Fibroblast of villous mesenchyme (primary cell): ENCODE results near the gene C1orf74. TPM values are rescaled to one million over a fixed set of nuclear protein-coding genes. Genes with fewer than 3 reads are reported as not detected.

Experiments
- DNase-seq: peaks from one replicate; pipeline ENCODE4 v3.0.0-alpha.2; 2010; ENCODE audit warnings: low read depth
- H3K4me3 ChIP-seq: 2 replicates; pipeline ENCODE4 v1.5.1; 2011; ENCODE audit warnings: low read depth, mild to moderate bottlenecking, low read length
- total RNA-seq: library from RNA; depleted of rRNA; stranded (reverse); fragments of >200 nt; gene quantifications from 2 replicates; pipeline ENCODE4 v1.2.3, GENCODE V29; 2012
- TF ChIP-seq, protein P1 (sequence below): IDR thresholded peaks from 2 replicates; pipeline ENCODE4 v1.5.1; 2012; ENCODE audit warnings: low read depth, mild to moderate bottlenecking, low read length; ENCODE audit not compliant: insufficient read depth

C1orf74 gene
- total RNA-seq, 1 donor, result 3.0 TPM

DNA sequence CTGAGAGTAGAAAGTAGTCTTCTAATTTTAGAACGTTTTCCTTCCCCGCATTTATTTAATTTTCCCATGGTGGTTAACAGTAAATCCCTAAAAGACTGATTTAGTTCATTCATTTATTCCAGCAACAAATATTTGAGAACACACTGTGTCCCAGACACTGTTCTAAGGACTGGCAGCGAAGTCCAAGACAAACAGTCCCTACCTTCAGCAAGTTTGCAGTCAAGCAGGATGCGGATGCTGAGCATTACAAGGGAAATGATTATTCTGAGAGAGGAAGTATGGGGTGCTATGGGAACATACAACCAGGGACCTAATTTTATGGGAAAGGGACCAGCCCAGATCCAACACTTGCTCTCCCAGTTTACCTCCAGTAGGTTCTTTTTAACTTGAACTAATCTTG is 1.2 kb upstream of the C1orf74 start:
- H3K4me3 ChIP-seq, result no peak overlapping the region
- DNase-seq, result no peak
- TF ChIP-seq, protein P1, sequence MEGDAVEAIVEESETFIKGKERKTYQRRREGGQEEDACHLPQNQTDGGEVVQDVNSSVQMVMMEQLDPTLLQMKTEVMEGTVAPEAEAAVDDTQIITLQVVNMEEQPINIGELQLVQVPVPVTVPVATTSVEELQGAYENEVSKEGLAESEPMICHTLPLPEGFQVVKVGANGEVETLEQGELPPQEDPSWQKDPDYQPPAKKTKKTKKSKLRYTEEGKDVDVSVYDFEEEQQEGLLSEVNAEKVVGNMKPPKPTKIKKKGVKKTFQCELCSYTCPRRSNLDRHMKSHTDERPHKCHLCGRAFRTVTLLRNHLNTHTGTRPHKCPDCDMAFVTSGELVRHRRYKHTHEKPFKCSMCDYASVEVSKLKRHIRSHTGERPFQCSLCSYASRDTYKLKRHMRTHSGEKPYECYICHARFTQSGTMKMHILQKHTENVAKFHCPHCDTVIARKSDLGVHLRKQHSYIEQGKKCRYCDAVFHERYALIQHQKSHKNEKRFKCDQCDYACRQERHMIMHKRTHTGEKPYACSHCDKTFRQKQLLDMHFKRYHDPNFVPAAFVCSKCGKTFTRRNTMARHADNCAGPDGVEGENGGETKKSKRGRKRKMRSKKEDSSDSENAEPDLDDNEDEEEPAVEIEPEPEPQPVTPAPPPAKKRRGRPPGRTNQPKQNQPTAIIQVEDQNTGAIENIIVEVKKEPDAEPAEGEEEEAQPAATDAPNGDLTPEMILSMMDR, result no peak

DNA sequence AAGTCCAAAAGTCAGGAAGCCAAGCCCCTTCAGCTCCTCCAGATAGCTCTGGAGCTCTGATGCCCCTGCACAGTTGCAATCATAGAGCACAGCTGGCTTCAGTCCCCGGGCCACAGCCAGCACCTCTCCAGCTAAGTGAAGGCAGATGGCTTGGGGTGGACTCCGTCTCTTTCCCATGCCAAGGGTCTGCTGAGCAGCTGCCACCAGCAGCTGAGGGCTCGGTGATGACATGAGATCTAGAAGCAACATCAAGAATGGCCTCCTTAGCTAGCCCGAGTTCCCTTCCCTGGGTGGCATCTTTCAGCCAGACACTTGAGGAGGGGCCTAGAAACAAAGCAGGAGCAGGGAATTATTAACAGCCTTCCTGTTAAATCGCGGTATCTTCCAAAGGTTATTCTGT is 973 bp downstream of the C1orf74 start:
- TF ChIP-seq, protein P1, result no peak
- H3K4me3 ChIP-seq, result peak overlapping the region; percentile 94
- DNase-seq, result no peak

DNA sequence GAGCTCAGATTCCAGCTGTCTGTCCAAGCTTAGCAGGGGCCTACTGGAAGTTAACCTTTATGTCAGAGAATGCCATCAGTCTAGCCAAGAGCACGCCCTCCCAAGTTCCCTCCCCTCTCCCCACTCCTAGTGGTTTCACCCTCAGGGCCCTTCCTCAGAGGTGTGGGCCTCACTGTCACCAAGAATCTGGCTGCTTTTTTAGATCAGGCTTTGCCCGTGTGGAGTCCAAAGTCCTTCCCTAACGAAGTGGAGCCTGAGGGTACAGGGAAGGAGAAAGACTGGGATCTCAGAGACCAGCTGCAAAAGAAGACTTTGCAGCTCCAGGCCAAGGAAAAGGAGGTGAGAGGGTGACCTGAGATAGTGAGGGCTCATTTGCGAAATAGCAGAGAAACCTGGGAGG is 4.1 kb downstream of the C1orf74 start:
- TF ChIP-seq, protein P1, result no peak
- H3K4me3 ChIP-seq, result no peak overlapping the region

DNA sequence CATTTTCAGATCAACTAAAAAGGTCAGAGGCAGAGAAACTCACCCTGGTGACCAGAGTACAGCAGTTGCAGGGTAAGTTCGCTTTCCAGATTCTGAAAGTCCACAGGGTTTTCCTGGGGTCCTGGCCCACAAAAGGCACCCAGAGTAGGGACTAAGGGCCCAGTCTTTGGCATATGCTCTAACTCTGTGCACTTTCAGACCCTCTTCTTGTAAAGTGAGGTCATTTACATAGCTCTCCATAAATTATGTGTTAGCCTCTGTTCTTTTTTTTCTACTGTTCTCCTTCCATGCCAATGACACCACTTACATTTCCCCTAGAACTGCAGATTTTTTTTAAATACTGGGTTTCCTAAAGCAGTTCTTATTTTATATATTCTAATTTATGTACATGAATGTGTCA is 6.3 kb downstream of the C1orf74 start:
- DNase-seq, result no peak
- TF ChIP-seq, protein P1, result no peak
- H3K4me3 ChIP-seq, result no peak overlapping the region

More for the DNA sequence above, 4.1 kb downstream of the C1orf74 start:
- DNase-seq, result no peak

DNA sequence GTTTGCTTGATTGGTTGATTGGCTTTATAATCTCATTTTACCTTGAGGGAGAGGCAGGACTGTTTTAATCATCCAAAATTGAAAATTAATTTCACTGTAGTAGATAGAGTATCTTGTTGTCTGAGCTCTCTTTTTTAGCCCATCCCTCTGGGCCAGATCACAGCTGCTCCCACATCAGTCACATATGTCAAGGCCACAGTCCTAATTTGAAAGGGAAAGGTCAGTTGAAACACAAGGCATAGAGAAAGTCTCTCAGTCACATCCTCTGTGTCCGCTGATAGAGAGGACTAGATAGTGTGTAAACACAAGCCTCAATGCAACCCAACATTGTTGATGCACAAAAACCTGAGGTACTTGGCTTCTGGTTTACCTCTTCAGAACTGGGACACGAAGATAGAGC is 6.8 kb downstream of the C1orf74 start:
- no peak overlapping the region for H3K4me3 ChIP-seq
- no peak for DNase-seq
- TF ChIP-seq, protein P1, result no peak

DNA sequence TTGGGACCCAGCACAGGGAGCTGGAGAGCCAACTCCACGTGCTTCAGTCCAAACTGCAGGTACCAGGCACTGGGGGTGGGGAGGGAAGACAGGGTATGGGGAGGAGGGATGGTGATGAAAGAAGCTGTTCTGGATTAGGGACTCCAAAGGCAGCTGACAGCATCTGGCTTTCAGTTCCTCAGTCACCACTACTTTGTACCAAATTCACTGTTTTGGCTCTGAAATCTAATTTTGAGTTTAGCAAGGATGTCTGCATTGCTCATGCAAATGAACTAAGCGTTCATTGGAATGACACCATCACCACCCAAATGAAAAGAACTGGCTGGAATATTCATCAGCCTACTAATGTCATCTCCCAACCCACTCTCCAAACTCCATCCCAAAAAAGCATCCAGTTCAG is 8.7 kb downstream of the C1orf74 start:
- no peak for DNase-seq
- H3K4me3 ChIP-seq, result no peak overlapping the region
- TF ChIP-seq, protein P1, result no peak

DNA sequence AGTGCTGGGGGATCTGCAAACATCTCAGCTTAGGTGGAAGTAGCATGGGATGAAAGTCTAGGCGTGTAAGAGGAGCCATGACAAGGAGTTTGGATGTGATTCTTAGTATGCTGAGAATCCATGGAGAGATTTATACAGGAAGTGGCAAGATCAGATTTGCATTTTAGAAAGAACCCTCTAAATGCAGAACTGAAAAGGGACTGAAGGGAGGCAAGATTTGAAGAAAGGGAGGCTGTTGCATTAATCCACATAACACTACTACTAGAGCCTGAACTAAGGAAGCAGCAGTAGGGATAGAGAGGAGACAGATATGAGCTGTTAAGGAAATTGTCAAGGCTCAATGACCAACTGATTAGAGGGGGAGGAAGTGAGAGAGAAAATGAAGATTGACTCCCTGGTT is 9.8 kb downstream of the C1orf74 start:
- DNase-seq, result no peak
- H3K4me3 ChIP-seq, result no peak overlapping the region
- TF ChIP-seq, protein P1, result no peak
